ENCODE measurements around the gene OR10A3. TPM values are rescaled to one million over a fixed set of nuclear protein-coding genes. Genes with fewer than 3 reads are reported as not detected.

OR10A3 gene
- total RNA-seq, 1 donor from 2014 or later = not detected

GRCh38 chr11:7968686-7969085, 27.2 kb upstream of the OR10A3 start:
- no peak overlapping the region for H3K27ac ChIP-seq (ENCODE audit: low read depth, low read length)
- no peak overlapping the region for H3K4me2 ChIP-seq (ENCODE audit: low read length)
- no peak overlapping the region for H3K4me3 ChIP-seq (ENCODE audit: insufficient read depth, low read depth, low read length)
- H3K9me3 ChIP-seq (ENCODE audit: insufficient read depth, low read depth, low read length) = no peaks in the 10 kb centered on the region
- no peaks in the 10 kb centered on the region for H3K79me2 ChIP-seq (ENCODE audit: insufficient read depth, low read length)
- no peaks in the 10 kb centered on the region for H4K20me1 ChIP-seq (ENCODE audit: insufficient read depth, low read length)
- Mint-ChIP-seq H3K4me3 (ENCODE audit: unreplicated experiment) (no peak overlapping the region), H3K27ac (ENCODE audit: unreplicated experiment) (peak overlapping the region; percentile 75), H3K27me3 (ENCODE audit: low read depth, unreplicated experiment) (no peaks in the 10 kb centered on the region), H3K36me3 (ENCODE audit: low read depth, unreplicated experiment) (no peaks in the 10 kb centered on the region), H3K4me1 (ENCODE audit: low read depth, unreplicated experiment) (peaks cover 47% of the 10 kb centered on the region), H3K9me3 (ENCODE audit: unreplicated experiment) (peaks cover 3% of the 10 kb centered on the region)
- peak; percentile 60 for DNase-seq (ENCODE audit: low read depth)
- H3K4me1 ChIP-seq (ENCODE audit: insufficient read depth, low read length) = peaks cover 13% of the 10 kb centered on the region
- no peaks in the 10 kb centered on the region for H3K36me3 ChIP-seq (ENCODE audit: insufficient read depth, low read length)
- no peak for FAIRE-seq
- TF ChIP-seq EZH2 (IDR thresholded peaks at IDR 0.05; ENCODE audit: insufficient read depth, low read length) (no peak), CTCF (IDR thresholded peaks at IDR 0.05; ENCODE audit: insufficient read depth, low read depth, low read length) (no peak)
- no peaks in the 10 kb centered on the region for H3K27me3 ChIP-seq (ENCODE audit: insufficient read depth, low read length)
- H3K9ac ChIP-seq (ENCODE audit: low read length) = no peak overlapping the region
- H2AFZ ChIP-seq (ENCODE audit: low read depth, low read length) = no peak overlapping the region

GRCh38 chr11:7967826-7968225, 26.3 kb upstream of the OR10A3 start:
- H2AFZ ChIP-seq (ENCODE audit: low read depth, low read length) = no peak overlapping the region
- H3K36me3 Mint-ChIP-seq (ENCODE audit: low read depth, unreplicated experiment) = no peaks in the 10 kb centered on the region

More at GRCh38 chr11:7967826-7968225, 26.3 kb upstream of the OR10A3 start:
- Mint-ChIP-seq H3K4me1 (ENCODE audit: low read depth, unreplicated experiment) (peaks cover 47% of the 10 kb centered on the region), H3K4me3 (ENCODE audit: unreplicated experiment) (no peak overlapping the region), H3K27ac (ENCODE audit: unreplicated experiment) (peak overlapping the region; percentile 8), H3K9me3 (ENCODE audit: unreplicated experiment) (peaks cover 3% of the 10 kb centered on the region), H3K27me3 (ENCODE audit: low read depth, unreplicated experiment) (no peaks in the 10 kb centered on the region)
- DNase-seq (ENCODE audit: low read depth) (no peak), FAIRE-seq (no peak)
- Histone ChIP-seq H3K27me3 (ENCODE audit: insufficient read depth, low read length) (no peaks in the 10 kb centered on the region), H3K4me1 (ENCODE audit: insufficient read depth, low read length) (peaks cover 13% of the 10 kb centered on the region), H3K36me3 (ENCODE audit: insufficient read depth, low read length) (no peaks in the 10 kb centered on the region), H3K27ac (ENCODE audit: low read depth, low read length) (no peak overlapping the region), H4K20me1 (ENCODE audit: insufficient read depth, low read length) (no peaks in the 10 kb centered on the region), H3K4me3 (ENCODE audit: insufficient read depth, low read depth, low read length) (no peak overlapping the region), H3K79me2 (ENCODE audit: insufficient read depth, low read length) (no peaks in the 10 kb centered on the region), H3K4me2 (ENCODE audit: low read length) (no peak overlapping the region), H3K9me3 (ENCODE audit: insufficient read depth, low read depth, low read length) (no peaks in the 10 kb centered on the region), H3K9ac (ENCODE audit: low read length) (no peak overlapping the region)
- no peak for TF ChIP-seq EZH2 (IDR thresholded peaks at IDR 0.05; ENCODE audit: insufficient read depth, low read length)
- no peak for TF ChIP-seq CTCF (IDR thresholded peaks at IDR 0.05; ENCODE audit: insufficient read depth, low read depth, low read length)

Measured in astrocyte (in vitro differentiated cells and primary cell).